Right lobe of liver (tissue), 6 donors: ENCODE measurements around the gene HRAS. TPM values are rescaled to one million over a fixed set of nuclear protein-coding genes. Genes with fewer than 3 reads are reported as not detected.
A peak's percentile ranks its signal among the peaks of the same experiment; 100 is the strongest.

ENCODE experiments used
- ATAC-seq, 4 donors: fragments of 200-7000 bp; cut with Tn5 transposase; one replicate each; pipeline ENCODE4 v1.9.1; 2020; ENCODE audit warnings: mild to moderate bottlenecking in 4 of 4, moderate library complexity in 4 of 4
- DNase-seq, 3 donors: peaks; one replicate each; pipeline ENCODE4 v3.0.0-alpha.2; 2020
- H3K27ac ChIP-seq, 3 donors: fragments of 200-600 bp; one replicate each; pipeline ENCODE4 v1.8.0; 2022
- H3K27me3 ChIP-seq, 2 donors: fragments of 200-600 bp; one replicate each; pipeline ENCODE4 v1.8.0; 2022
- H3K36me3 ChIP-seq, 4 donors: fragments of 200-600 bp; sonication (generic) in 1 of 4; one replicate each; pipeline versions ENCODE4 v1.5.1 to v1.8.0; 2017 to 2022; ENCODE audit warnings: control low read depth in 1 of 4
- H3K4me1 ChIP-seq, 4 donors: fragments of 200-600 bp; sonication (generic) in 1 of 4; one replicate each; pipeline versions ENCODE4 v1.5.1 to v1.8.0; 2017 to 2022; ENCODE audit warnings: control low read depth in 1 of 4
- H3K4me3 ChIP-seq, 3 donors: fragments of 200-600 bp; one replicate each; pipeline ENCODE4 v1.8.0; 2022
- H3K9me3 ChIP-seq, 4 donors: fragments of 200-600 bp; sonication (generic) in 1 of 4; one replicate each; pipeline versions ENCODE4 v1.5.1 to v1.8.0; 2017 to 2022; ENCODE audit warnings: control low read depth in 1 of 4
- POLR2A ChIP-seq: fragments of 450-650 bp; IDR thresholded peaks from one replicate; pipeline ENCODE4 v1.6.1; 2017; ENCODE audit warnings: antibody characterized with exemption, mild to moderate bottlenecking
- WGBS: methylation state at CpG from one replicate; pipeline ENCODE4 v1.1.6; 2018; ENCODE audit warnings: low coverage, low lambda C conversion rate; ENCODE audit not compliant: insufficient coverage; ENCODE audit errors: missing lambda C conversion rate; 5-methylcytosine and 5-hydroxymethylcytosine counted together
- intact Hi-C, 2 donors: fragments of 100-400 bp; cut with DNase I; formaldehyde crosslinking; loops; one replicate each; pipeline versions ENCODE4 v1.11.2 to v1.14.1; 2022
- total RNA-seq, 6 experiments: library from RNA; depleted of rRNA in 2 of 6; stranded (reverse); fragments of >200 nt in 2 of 6; fragmentation: NEBNext Ultra II Directional in 3 of 6; extraction: Animal tissue kit (Norgen Biotek cat#: 25700) in 3 of 6; gene quantifications; one replicate each; pipeline versions ENCODE4 v1.1.0 to v1.2.4, GENCODE V29; 2016 to 2023
- TF ChIP-seq, protein P1 (sequence below), 4 donors: fragments of 200-600 bp in 3 of 4; fragments of 450-650 bp in 1 of 4; IDR thresholded peaks; one replicate each; pipeline versions ENCODE4 v1.5.1 to v1.8.0; 2016 to 2022; ENCODE audit warnings: antibody characterized with exemption in 4 of 4, mild to moderate bottlenecking in 2 of 4
- donor health status: DM: no; HTN: yes; CAD: no.
- donor health status: DM: no; HTN: no; CAD: no.
- donor health status: DM: no; HTN: no; CAD: no.
- donor health status: DM: no; HTN: yes; CAD: no.
- donor health status: DM: no; HTN: yes; CAD: no.

The HRAS gene
- total RNA-seq, 6 experiments from 2014 or later, result 7.6 to 20.9 (median 14.8) TPM

DNA sequence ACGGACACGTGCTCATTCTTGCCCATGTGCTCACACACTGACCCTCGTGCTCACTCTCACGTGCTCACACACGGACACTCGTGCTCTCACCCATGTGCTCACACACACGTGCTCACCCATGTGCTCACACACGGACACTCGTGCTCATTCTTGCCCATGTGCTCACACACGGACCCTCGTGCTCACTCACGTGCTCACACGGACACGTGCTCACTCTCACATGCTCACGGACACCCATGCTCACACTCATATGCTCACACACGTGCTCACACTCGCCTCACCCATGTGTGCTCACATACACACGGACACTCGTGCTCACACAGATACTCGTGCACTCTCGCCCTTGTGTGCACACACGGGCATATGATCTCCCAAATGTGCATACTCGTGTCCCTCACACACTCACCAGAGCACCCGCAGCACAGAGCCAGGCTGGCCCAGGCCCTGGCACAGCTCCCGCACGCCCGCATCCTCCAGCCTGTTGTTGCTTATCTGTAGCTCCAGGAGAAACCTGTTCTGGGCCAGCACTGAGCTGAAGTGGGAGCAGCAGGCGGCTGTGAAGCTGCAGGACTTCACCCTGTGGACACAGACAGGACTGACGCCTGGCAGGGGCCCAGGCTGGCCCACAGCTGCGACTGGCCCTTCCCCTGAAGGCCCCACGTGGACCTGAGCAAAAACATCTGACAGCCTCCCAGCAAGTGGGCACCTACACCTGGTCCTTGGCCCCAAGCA is 37.6 kb downstream of the HRAS start:
- DNase-seq (no peak), ATAC-seq (no peak)
- Histone ChIP-seq H3K4me1 (no peaks in the 10 kb centered on the region), H3K9me3 (no peaks in the 10 kb centered on the region), H3K27me3 (no peaks in the 10 kb centered on the region), H3K36me3 (peaks cover 7 to 58% (median 40%) of the 10 kb centered on the region in 4 donors), H3K4me3 (no peak overlapping the region), H3K27ac (no peak overlapping the region)
- TF ChIP-seq, protein P1, sequence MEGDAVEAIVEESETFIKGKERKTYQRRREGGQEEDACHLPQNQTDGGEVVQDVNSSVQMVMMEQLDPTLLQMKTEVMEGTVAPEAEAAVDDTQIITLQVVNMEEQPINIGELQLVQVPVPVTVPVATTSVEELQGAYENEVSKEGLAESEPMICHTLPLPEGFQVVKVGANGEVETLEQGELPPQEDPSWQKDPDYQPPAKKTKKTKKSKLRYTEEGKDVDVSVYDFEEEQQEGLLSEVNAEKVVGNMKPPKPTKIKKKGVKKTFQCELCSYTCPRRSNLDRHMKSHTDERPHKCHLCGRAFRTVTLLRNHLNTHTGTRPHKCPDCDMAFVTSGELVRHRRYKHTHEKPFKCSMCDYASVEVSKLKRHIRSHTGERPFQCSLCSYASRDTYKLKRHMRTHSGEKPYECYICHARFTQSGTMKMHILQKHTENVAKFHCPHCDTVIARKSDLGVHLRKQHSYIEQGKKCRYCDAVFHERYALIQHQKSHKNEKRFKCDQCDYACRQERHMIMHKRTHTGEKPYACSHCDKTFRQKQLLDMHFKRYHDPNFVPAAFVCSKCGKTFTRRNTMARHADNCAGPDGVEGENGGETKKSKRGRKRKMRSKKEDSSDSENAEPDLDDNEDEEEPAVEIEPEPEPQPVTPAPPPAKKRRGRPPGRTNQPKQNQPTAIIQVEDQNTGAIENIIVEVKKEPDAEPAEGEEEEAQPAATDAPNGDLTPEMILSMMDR (IDR thresholded peaks at IDR 0.05), result no peak
- no peak for TF ChIP-seq POLR2A
- WGBS, result 97% methylated on average over 24 of the region's 31 CpGs
- intact Hi-C loops, result no loop called here

DNA sequence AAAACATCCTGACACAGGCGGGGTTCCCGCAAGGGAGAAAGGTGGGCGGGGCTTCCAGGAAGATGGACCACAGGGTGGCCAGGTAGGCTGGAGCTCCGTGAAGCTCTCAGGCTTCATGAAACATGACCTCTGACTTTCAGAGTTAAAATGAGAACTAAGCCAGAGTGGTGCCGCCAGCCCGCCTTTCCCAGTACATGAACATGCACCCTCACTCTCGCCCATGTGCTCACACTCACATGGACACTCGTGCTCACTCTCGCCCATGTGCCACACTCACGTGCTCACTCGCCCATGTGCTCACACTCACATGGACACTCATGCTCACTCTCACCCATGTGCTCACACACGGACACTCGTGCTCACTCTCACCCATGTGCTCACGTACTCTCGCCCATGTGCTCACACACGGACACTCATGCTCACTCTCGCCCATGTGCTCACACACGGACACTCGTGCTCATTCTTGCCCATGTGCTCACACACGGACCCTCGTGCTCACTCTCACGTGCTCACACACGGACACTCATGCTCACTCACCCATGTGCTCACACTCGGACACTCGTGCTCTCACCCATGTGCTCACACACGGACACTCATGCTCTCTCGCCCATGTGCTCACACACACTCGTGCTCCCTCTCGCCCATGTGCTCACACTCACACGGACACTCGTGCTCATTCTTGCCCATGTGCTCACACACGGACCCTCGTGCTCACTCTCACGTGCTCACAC is 38.4 kb downstream of the HRAS start:
- Histone ChIP-seq H3K4me3 (no peak overlapping the region), H3K9me3 (no peaks in the 10 kb centered on the region), H3K27me3 (no peaks in the 10 kb centered on the region), H3K4me1 (no peaks in the 10 kb centered on the region), H3K36me3 (peaks cover 7 to 58% (median 40%) of the 10 kb centered on the region in 4 donors), H3K27ac (no peak overlapping the region)
- TF ChIP-seq POLR2A, result no peak
- TF ChIP-seq, protein P1 (IDR thresholded peaks at IDR 0.05), result no peak
- DNase-seq (no peak), ATAC-seq (no peak)
- 96% methylated on average over 25 of the region's 34 CpGs for WGBS
- intact Hi-C loops, result no loop called here

DNA sequence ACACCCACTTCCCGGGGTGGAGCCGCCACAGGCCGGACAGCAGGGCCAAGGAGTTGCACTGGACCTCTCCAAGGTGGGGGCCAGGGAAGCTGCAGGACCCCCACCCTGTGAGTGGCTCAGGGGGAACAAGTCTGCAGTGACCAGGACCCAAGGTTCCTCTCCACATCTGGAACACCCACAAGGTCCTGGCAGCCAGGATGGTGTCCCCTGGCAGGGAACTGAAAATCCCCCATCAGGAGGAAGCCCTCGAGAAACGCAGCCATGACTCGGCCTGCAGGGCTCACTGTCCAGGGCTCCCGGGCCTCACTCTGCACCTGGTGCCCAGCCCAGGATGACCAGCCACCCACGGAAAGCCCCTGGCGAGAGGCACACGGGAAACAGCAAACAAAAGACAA is 39.8 kb downstream of the HRAS start:
- H3K4me3 ChIP-seq, result no peak overlapping the region
- H3K27me3 ChIP-seq, result no peaks in the 10 kb centered on the region
- H3K36me3 ChIP-seq, result peaks cover 7 to 48% (median 32%) of the 10 kb centered on the region in 4 donors
- no peaks in the 10 kb centered on the region for H3K4me1 ChIP-seq
- no peak overlapping the region for H3K27ac ChIP-seq
- DNase-seq (no peak), ATAC-seq (peak in 1 of 4 donors; percentile 10)
- WGBS, result 37% methylated on average over 2 of the region's 10 CpGs
- intact Hi-C loops, result no loop called here
- TF ChIP-seq, protein P1 (IDR thresholded peaks at IDR 0.05), result no peak
- no peak for TF ChIP-seq POLR2A
- H3K9me3 ChIP-seq, result no peaks in the 10 kb centered on the region

DNA sequence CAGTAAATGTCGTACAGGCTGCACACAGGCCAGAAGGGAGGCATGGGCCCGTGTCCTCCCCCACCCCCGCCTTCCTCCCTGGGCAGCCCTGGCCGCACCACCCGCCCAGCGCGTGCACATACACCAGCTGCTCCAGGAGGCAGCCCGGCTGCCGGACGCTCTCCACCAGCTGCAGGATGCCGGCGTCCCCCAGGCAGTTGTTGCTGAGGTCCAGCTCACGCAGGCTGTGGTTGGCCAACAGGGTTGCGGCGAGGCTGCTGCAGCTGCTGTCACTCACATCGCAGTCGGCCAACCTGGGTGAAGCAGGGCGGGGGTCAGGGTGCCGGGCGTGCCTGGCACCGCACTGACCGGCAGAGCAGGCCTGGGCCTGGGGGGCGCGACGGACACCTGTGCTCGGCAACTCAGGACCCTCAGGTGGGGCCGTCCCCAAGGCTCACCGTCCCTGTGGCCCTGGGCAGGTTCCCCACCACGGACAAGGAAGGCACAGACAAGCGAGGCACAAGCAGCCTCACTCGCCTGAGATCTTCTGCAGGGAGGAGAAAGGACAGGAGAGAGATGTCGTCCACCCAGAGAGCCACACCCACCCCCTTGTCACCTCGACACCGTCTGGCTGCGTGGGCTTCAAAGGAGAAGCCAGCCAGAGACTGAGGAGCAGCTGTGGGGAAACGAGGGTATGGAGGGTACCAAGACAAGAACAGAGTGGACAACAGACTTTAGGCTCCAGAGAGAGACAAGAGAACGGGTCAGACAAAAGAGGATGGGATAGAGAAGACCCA is 40.4 kb downstream of the HRAS start:
- peaks cover under 1 to 42% (median 27%) of the 10 kb centered on the region in 4 donors for H3K36me3 ChIP-seq
- ATAC-seq, result peak in 1 of 4 donors; percentile 5
- H3K9me3 ChIP-seq, result no peaks in the 10 kb centered on the region
- no peak for TF ChIP-seq POLR2A
- TF ChIP-seq, protein P1 (IDR thresholded peaks at IDR 0.05), result no peak
- H3K27me3 ChIP-seq, result no peaks in the 10 kb centered on the region
- H3K4me1 ChIP-seq, result no peaks in the 10 kb centered on the region
- intact Hi-C loops, result no loop called here
- DNase-seq, result no peak
- H3K4me3 ChIP-seq, result no peak overlapping the region
- H3K27ac ChIP-seq, result no peak overlapping the region
- WGBS, result 77% methylated on average over 6 of the region's 37 CpGs
